ENCODE data around the gene CECR2. TPM values are rescaled to one million over a fixed set of nuclear protein-coding genes. Genes with fewer than 3 reads are reported as not detected.

The CECR2 gene
- total RNA-seq, 3 donors from 2014 or later, result 0.05 to 0.14 (median 0.08) TPM

DNA sequence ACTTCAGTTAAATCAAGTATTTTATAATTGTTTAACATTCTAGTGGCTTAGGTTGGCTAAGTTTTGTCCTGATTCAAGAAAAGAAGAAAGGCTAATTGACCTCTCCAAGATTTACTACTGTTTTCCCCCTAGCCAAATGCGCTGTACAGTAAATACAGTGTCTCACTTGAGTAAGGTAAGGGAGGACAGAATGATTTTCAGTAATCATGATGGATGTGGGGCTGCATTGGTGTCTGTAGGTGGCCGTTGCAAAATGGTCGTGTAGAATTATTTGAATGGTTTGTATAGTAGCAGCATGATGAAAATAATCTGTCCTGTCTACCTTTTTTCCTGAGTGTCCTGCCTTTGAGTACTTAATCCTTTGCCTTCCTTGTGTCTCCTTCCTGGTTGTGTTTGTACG lies 4.6 kb downstream of the CECR2 start:
- ATAC-seq (no peak), DNase-seq (no peak)
- Mint-ChIP-seq H3K9me3 (no peaks in the 10 kb centered on the region), H3K27me3 (ENCODE audit: low read depth) (peaks cover 39% of the 10 kb centered on the region), H3K4me1 (ENCODE audit: low read depth) (peaks cover 7% of the 10 kb centered on the region), H3K36me3 (ENCODE audit: insufficient read depth) (no peaks in the 10 kb centered on the region), H3K4me3 (no peak overlapping the region)

DNA sequence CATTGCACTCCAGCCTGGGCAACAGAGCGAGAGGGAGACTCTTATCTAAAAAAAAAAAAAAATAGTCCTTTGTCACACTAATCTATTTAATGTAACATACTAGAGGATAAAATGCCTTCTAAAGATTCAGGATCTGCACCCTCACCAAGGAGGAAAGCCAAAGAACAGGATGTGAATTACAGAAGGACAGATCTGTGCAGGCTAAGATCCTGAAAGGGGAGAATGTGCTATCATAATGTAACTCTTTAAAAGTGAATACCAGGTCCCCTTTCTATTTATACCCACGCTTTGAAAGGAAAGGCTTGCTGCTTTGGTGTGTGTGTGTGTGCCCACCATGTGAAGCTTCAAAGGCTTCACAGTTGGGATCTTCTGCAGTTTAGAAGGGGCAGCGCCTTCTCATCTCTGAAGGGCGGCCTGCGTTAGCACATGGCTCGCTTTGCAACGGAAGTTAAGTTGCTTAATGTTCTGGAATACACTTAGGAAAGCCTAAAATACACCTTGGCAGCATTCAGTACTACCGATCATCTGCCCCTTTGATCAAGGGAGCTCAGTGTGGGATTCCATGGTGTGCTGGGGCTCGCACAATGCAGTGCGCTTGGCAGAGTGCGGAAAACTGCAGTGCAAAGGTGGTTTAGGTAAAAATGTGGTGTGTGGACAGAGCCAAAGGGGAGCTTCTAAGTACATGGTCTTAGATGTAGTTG lies 6.8 kb downstream of the CECR2 start:
- Mint-ChIP-seq H3K4me1 (ENCODE audit: low read depth) (peaks cover 1% of the 10 kb centered on the region), H3K27me3 (ENCODE audit: low read depth) (peaks cover 33% of the 10 kb centered on the region), H3K36me3 (ENCODE audit: insufficient read depth) (no peaks in the 10 kb centered on the region), H3K9me3 (no peaks in the 10 kb centered on the region), H3K4me3 (no peak overlapping the region)
- ATAC-seq, result no peak
- DNase-seq, result no peak

DNA sequence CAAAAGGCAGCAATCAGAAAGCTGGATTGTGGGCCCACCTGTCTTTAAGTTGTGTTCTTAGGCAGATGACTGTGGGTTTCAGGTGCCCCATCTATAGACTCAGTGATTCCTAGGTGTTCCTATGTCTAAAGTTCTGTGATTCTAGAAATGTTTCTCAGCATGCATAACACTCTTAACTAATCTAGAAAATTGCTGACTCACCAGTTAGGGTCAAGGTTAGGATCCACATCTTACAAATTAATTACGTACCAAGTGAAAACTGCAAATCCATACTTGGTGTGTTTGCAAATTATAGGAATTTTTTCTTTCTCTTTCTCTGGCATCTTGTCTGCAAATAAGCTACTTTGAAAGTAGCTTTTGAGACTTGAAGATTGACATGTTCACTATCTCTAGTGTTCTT lies 7.7 kb downstream of the CECR2 start:
- ATAC-seq (no peak), DNase-seq (no peak)
- H3K4me1 Mint-ChIP-seq (ENCODE audit: low read depth), result no peaks in the 10 kb centered on the region
- peaks cover 30% of the 10 kb centered on the region for H3K27me3 Mint-ChIP-seq (ENCODE audit: low read depth)
- H3K4me3 Mint-ChIP-seq, result no peak overlapping the region
- no peaks in the 10 kb centered on the region for H3K9me3 Mint-ChIP-seq
- no peaks in the 10 kb centered on the region for H3K36me3 Mint-ChIP-seq (ENCODE audit: insufficient read depth)

DNA sequence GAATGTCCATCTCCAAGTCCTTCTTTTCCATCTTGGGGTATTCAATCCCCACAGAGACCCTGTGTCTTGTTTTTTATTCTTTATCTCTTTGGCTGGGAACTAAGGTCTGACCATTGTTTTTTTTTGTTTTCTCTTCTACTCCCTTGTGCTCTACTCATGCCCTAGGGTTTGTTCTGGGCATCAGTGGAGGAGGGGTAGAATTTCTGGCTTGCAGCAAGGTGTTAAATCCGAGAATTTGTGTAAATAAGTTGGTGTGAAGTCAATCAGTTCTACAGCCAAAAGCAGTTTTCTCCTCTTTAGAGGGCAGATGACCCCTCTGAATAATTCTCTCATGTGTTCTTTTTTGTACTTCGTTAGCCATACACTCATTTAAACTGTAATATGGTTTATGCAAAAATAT lies 10.7 kb downstream of the CECR2 start:
- no peak for DNase-seq

DNA sequence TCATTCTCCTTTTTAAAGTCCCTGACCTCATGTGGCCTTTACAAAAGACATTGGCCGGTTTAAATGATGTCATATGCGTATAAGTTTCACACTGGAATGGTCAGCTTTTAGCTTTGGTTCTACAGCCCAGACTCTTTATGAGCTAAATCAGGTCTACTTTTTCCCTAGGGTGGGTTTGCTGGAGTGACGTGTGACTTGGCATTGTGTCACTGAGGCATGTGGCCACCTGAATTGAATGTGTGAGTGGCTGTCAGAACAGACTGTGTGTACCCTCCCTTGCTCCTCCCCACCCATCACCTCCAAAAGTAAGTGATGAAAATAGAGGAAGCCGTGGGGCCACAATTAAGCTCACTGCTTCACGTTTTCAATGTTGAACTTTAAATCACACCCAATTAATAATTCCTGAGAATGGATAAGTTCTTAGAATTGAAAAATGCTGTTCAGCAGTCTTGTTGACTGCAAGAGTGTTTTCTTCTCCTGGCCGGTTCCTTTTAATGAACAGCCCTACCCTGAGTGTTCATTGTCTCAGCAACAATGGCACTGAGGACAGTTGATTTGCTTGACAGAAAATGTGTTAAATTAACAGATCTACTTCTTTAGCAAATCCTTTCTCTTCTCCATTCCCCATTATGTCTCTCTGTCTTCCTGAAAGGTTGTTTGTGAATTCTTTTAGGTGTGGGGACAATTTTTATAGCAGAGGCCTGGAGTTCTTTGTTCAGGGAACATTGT lies 11.3 kb downstream of the CECR2 start:
- ATAC-seq (no peak), DNase-seq (no peak)
- Mint-ChIP-seq H3K4me1 (ENCODE audit: low read depth) (no peaks in the 10 kb centered on the region), H3K36me3 (ENCODE audit: insufficient read depth) (no peaks in the 10 kb centered on the region), H3K4me3 (no peak overlapping the region), H3K27me3 (ENCODE audit: low read depth) (peaks cover 21% of the 10 kb centered on the region), H3K9me3 (no peaks in the 10 kb centered on the region)

More for the DNA sequence above, 10.7 kb downstream of the CECR2 start:
- no peaks in the 10 kb centered on the region for H3K4me1 Mint-ChIP-seq (ENCODE audit: low read depth)
- peaks cover 22% of the 10 kb centered on the region for H3K27me3 Mint-ChIP-seq (ENCODE audit: low read depth)
- no peak for ATAC-seq
- H3K9me3 Mint-ChIP-seq, result no peaks in the 10 kb centered on the region
- H3K36me3 Mint-ChIP-seq (ENCODE audit: insufficient read depth), result no peaks in the 10 kb centered on the region
- no peak overlapping the region for H3K4me3 Mint-ChIP-seq

DNA sequence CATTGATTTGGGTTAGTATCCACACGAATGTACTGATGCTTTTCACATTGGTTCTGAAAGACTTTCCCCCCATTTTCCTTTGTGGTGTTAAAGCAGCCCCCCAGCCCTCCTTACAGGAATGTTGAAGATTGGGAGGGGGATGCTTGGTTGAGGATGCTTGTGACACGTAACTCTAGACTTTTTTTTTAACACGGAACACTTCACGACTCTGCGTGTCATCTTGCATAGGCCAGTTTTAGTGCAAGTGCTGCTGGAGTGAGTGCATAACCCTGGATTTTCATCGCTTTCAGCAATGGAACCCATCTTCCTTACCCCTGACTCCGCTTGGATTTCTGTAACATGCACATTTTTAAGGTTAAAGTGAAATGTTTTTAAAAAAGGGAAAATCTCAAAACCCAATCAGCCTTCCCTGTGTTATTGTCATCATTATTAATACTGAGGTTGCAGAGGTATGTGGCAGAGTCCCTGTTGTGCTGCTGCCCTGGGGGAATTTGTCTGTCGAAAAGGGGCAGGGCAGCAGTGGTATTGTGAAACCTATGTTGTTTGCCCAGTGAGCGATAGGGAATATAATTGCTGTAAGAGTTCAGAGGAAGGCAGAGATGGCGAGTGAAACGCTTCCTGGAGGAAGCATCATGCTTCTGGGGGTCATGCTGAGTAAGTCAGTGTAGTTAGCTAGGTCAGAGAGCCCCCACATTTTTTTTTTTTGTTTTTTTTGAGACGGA lies 12.1 kb downstream of the CECR2 start:
- Mint-ChIP-seq H3K36me3 (ENCODE audit: insufficient read depth) (no peaks in the 10 kb centered on the region), H3K27me3 (ENCODE audit: low read depth) (peaks cover 15% of the 10 kb centered on the region), H3K4me3 (no peak overlapping the region), H3K9me3 (no peaks in the 10 kb centered on the region), H3K4me1 (ENCODE audit: low read depth) (no peaks in the 10 kb centered on the region)
- DNase-seq (no peak), ATAC-seq (no peak)

DNA sequence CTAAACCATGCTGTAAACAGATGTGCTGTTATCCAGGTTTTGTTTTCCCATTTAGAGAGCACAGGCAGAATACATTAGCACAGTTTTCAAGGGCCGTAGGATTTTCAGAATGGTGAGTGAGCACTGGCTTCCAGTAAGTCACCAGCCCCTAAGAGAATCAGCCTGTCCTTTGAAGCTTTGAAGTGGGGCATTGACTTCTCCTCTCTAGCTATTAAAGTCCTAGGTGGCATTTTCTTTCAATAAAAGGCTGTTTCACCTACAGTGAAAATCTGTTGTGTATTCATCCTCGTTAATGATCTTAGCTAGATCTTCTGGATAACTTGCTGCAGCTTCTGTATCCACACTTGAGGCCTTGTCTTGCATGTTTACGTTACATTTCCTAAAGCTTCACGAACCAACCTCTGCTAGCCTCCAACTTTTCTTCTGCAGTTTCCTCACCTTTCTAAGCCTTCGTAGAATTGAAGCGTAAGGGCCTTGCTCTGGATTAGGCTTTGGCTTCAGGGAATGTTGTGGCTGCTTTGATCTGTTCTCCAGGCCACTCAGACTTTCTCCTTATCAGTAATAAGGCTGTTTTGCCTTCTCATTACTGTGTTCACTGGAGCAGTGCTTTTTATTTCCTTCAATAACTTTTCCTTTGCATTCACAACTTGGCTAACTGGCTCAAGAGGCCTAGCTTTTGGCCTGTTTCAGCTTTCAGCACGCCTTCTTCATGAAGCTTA lies 15.5 kb downstream of the CECR2 start:
- no peak overlapping the region for H3K4me3 Mint-ChIP-seq

DNA sequence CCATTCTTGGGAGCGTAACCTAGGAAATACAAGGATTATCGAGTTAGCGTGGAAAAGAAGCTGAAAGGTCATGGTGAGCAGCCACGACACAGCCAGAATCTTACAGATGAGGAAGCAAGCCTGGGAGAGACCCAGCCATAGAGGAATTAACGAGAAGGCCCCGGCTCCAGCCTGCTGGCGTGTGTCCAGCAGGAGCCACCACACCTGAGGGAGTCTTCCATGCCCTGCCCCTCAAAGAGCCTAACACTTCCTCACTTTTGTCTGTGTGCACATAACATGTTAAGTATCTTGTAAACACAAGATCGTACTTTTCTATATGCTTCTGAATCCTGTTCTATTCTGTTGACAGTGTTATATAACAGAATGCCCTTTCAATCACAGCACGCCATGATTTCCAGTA lies 18.1 kb downstream of the CECR2 start:
- no peaks in the 10 kb centered on the region for H3K9me3 Mint-ChIP-seq
- ATAC-seq (no peak), DNase-seq (no peak)
- H3K4me1 Mint-ChIP-seq (ENCODE audit: low read depth), result no peaks in the 10 kb centered on the region
- H3K4me3 Mint-ChIP-seq, result no peak overlapping the region
- no peaks in the 10 kb centered on the region for H3K36me3 Mint-ChIP-seq (ENCODE audit: insufficient read depth)
- H3K27me3 Mint-ChIP-seq (ENCODE audit: low read depth), result peaks cover 1% of the 10 kb centered on the region

More for the DNA sequence above, 15.5 kb downstream of the CECR2 start:
- Mint-ChIP-seq H3K9me3 (no peaks in the 10 kb centered on the region), H3K4me1 (ENCODE audit: low read depth) (no peaks in the 10 kb centered on the region), H3K27me3 (ENCODE audit: low read depth) (peaks cover 10% of the 10 kb centered on the region), H3K36me3 (ENCODE audit: insufficient read depth) (no peaks in the 10 kb centered on the region)
- no peak for DNase-seq
- no peak for ATAC-seq

DNA sequence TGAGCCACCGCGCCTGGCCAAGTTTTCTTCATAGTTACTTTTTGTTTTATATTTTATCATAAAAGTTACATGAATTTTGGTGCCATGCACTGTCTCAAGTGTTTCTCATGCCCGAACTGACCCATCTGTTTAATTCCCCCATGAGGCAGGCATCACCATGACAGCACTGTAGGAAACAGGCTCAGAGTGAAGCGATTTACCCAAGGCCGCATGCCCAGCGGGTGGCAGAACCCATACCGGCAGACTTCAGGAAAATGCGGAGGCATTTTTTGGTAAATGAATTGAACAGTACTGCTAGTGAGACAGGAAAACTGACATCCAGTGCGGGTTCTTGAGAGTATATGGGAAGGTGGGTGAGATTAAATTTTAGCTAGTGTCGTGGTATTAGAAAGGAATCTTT lies 19.0 kb downstream of the CECR2 start:
- no peaks in the 10 kb centered on the region for H3K36me3 Mint-ChIP-seq (ENCODE audit: insufficient read depth)
- ATAC-seq (no peak), DNase-seq (no peak)
- H3K9me3 Mint-ChIP-seq, result no peaks in the 10 kb centered on the region
- H3K4me3 Mint-ChIP-seq, result no peak overlapping the region
- no peaks in the 10 kb centered on the region for H3K4me1 Mint-ChIP-seq (ENCODE audit: low read depth)
- no peaks in the 10 kb centered on the region for H3K27me3 Mint-ChIP-seq (ENCODE audit: low read depth)

DNA sequence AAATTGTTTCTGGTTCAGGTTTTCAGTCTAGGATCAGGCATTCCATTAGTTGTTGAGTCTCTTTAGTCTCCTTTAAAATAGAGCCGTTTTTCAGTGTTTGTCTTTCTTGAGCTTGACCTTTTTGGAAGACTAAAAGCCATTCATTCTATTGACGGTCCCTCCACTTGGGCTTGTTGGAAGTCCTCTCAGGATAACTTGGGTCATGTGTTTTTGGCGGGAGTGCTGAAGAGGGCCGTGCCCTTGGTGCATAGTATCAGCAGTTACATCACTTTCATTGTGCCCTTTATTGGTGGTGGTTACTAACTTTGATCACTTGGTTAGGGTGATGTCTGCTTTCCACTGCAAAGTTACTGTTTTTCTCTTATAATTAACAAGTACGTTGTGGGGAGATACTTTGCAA lies 20.8 kb downstream of the CECR2 start:
- Mint-ChIP-seq H3K27me3 (ENCODE audit: low read depth) (no peaks in the 10 kb centered on the region), H3K36me3 (ENCODE audit: insufficient read depth) (no peaks in the 10 kb centered on the region), H3K4me1 (ENCODE audit: low read depth) (no peaks in the 10 kb centered on the region), H3K9me3 (no peaks in the 10 kb centered on the region), H3K4me3 (no peak overlapping the region)
- DNase-seq (no peak), ATAC-seq (no peak)

DNA sequence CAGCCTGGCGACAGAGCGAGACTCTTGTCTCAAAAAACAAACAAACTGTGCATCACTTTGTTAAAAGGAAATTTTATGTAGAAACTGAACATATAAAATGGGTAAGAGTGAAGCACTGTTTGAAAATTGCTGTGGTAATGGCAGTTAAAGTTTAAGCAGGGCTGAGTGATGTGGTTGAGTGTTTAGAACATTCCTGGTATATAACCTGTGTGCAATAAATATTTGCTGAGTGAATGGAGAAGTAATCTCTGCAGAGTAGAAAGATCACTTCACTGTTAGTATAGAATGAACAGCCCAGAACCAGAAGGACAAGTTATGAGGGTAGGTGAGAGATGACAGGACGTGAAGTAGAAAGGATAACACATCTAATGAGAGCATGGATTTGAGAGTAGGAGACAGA lies 27.3 kb downstream of the CECR2 start:
- Mint-ChIP-seq H3K27me3 (ENCODE audit: low read depth) (no peaks in the 10 kb centered on the region), H3K9me3 (no peaks in the 10 kb centered on the region), H3K36me3 (ENCODE audit: insufficient read depth) (no peaks in the 10 kb centered on the region), H3K4me3 (no peak overlapping the region), H3K4me1 (ENCODE audit: low read depth) (peaks cover 2% of the 10 kb centered on the region)
- DNase-seq (no peak), ATAC-seq (no peak)

DNA sequence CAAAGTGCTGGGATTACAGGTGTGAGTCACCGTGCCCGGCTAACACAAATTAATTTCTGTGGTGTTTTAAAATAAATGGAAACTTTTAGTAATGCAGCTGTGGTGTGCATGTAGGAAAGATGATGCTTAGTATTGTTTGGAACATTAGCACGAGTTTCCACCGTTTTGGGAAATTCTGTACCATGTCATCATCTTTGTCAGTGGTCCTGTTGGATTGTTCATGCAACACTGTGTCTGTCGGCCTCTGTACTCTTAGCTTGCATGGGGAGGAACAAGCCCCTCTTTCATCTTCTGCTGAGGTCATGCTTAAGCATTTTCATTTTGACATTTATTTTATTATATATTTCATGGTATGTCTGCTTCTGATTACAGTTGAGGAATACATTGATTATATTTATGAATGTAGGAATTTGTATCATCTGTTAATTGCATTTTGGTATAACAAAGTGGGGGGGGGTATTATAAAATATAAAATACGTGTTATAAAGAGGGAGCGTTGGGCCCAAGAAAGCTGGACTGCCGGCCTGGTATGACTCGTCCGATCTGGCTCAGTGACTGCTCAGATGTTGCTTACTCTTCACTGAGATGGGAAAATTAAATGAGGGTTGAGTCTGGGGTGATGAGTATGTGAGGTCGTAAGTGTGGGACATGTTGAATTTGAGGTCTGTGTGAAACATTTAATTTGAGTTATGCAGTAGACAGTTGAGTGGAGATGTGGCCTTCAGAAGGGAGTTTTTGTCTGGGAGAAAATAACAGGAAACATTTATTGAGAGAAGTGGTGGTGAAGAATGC lies 28.7 kb downstream of the CECR2 start:
- no peaks in the 10 kb centered on the region for H3K36me3 Mint-ChIP-seq (ENCODE audit: insufficient read depth)
- no peaks in the 10 kb centered on the region for H3K9me3 Mint-ChIP-seq
- ATAC-seq (no peak), DNase-seq (no peak)
- H3K4me3 Mint-ChIP-seq, result no peak overlapping the region
- no peaks in the 10 kb centered on the region for H3K27me3 Mint-ChIP-seq (ENCODE audit: low read depth)
- peaks cover 2% of the 10 kb centered on the region for H3K4me1 Mint-ChIP-seq (ENCODE audit: low read depth)

DNA sequence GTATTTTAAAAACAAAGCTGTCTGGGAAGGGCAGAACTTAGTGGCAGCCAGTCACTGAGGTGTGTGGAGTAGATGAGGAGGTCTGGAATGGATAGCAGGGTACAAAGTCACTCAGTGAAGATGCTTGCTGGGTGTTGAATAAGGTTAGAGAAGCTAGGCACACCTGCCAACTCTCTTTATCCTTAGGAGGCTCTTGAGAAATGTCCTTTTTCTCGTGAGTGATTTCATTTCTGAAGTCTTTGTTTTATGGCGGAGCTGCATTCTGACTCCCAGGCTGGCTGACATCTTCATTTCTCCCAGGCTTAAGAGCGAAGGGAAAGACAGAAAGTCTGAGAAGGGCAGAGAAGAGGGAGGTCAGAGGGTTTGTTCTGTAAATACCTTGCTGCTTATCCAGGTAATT lies 31.0 kb downstream of the CECR2 start:
- H3K4me3 Mint-ChIP-seq, result no peak overlapping the region
- peaks cover 2% of the 10 kb centered on the region for H3K4me1 Mint-ChIP-seq (ENCODE audit: low read depth)
- ATAC-seq (no peak), DNase-seq (no peak)
- no peaks in the 10 kb centered on the region for H3K9me3 Mint-ChIP-seq
- no peaks in the 10 kb centered on the region for H3K36me3 Mint-ChIP-seq (ENCODE audit: insufficient read depth)
- no peaks in the 10 kb centered on the region for H3K27me3 Mint-ChIP-seq (ENCODE audit: low read depth)

DNA sequence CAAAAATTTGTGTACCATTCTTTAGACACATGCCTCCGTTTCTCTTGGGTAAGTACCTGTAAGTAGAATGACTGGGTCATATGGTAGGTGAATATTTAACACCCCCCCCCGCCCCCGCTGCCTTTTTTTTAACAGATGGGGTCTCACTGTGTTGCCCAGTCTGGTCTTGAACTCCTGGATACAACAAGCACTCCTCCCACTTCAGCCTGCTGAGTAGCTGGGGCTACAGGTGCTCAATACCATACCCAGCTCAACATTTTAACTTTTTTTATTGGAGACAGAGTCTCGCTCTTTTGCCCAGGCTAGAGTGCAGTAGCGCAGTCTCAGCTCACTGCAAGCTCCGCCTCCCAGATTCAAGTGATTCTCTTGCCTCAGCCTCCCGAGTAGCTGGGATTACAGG lies 32.5 kb downstream of the CECR2 start:
- Mint-ChIP-seq H3K4me1 (ENCODE audit: low read depth) (peaks cover 2% of the 10 kb centered on the region), H3K4me3 (no peak overlapping the region), H3K36me3 (ENCODE audit: insufficient read depth) (no peaks in the 10 kb centered on the region), H3K9me3 (no peaks in the 10 kb centered on the region), H3K27me3 (ENCODE audit: low read depth) (no peaks in the 10 kb centered on the region)
- ATAC-seq (no peak), DNase-seq (no peak)
